Putamen (tissue), 1 donor: ENCODE results near the gene EBF3.

Experiments used
- DNase-seq: peaks from one replicate; pipeline ENCODE4 v3.0.0-alpha.2; 2016; ENCODE audit warnings: low spot score

Gene EBF3

DNA sequence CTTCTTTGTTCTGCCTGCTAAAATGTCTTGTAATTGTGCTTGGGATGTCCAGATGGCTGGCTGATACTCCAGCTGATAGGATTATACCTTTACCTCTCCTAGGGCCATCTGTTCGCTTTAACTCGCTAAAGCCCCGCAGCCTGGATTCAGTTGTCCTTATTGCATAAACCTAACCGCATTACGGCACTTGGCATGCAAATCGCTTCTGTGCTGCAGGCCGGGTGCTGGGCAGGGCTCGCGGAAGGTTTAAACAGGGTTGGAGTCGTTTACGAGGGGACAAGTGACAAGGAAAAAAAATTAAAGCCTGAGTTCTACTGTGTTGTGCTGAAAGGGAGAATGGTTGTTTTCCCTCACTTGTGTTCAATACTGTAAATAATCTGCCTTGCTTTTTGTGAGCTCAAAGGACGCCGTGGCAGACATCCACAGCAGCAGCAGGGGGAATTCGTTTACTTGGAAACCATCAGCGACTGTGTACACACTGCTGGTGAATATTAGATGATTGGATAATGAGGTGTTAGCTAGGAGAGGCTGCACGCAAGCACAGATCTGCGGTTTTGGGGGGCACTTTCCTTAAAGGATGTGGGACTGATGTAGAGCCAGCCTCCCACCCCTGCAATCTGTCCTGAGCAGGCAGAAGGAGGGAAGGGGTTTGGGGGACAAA is 93.0 kb downstream of the EBF3 start:
- no peak for DNase-seq

- DNase-seq = no peak
Observed at GRCh38 chr10:129870474-129870757, 93.7 kb downstream of the EBF3 start.

DNA sequence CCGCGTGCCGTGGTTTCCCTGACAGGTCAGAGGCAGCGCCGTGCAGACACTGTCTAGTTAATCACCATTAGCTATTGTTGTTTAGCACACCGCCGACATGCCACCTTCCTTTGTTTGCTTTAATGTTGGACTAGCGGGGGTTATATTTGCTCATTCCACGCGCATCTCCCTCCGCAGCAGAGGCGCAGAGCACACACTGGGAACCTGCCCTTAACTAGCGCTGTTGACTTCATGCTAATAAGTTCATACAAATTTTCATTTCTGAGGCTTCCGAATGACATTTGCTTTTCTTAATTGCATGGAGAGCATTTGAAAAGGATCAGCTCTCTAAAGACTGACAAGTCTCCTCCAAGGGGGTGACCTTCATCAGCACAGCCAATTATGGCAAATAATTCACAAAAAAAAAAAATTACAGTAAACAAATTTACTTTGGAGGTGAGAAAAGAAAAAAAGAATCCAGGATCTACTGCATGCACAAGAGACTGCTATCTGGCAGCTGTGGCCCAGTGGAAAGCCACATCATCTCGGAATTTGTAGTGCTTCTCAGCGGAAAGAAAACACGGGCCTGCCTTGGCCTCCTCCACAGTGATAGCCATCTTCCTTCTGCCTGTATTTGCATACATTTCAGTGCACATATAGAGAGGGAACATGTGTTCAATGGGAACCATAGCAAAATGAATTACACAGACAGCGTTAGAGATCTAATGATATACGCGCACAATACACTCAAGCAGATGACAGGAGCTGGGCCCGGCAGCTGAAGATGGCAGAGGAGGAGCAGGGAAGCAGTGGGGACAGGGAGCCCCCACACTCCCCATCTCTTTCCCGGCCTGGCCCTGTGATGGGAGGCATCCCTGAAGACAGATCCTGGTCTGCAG is 94.2 kb downstream of the EBF3 start:
- DNase-seq = no peak

DNA sequence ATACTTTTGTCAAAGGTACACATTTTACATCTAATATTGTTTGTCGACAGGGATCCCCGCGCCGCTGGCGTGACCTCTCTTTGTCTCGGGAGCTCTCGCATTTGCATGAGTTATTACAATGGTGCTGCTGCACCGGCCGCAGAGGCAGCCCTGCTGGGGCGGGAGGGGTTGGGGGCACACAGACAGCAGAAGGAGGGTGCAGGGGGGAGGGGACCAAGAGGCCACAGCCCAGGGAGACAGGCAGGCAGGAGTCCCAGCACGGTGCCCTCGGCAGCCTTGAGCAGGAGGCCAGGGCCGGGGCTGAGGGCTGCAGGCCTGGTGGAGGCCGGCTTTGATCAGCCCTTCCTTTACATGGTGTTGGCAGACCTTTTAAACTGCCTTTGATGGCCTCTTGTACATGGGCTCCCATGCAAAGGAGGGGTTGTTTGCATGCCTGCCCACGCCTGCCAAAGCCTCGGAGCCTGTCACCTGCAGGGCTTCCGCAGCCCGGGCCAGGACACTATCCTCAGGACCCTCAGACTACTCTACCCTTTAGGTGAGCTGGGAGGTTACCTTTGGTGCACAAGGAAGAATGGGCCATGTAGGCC is 95.5 kb downstream of the EBF3 start:
- no peak for DNase-seq

GRCh38 chr10:129867631-129868179 is 96.4 kb downstream of the EBF3 start:
- no peak for DNase-seq

- no peak for DNase-seq
Observed at GRCh38 chr10:129866894-129867293, 97.2 kb downstream of the EBF3 start.

GRCh38 chr10:129865960-129866359 is 98.1 kb downstream of the EBF3 start:
- no peak for DNase-seq

GRCh38 chr10:129865413-129865812 is 98.7 kb downstream of the EBF3 start:
- DNase-seq = no peak

DNA sequence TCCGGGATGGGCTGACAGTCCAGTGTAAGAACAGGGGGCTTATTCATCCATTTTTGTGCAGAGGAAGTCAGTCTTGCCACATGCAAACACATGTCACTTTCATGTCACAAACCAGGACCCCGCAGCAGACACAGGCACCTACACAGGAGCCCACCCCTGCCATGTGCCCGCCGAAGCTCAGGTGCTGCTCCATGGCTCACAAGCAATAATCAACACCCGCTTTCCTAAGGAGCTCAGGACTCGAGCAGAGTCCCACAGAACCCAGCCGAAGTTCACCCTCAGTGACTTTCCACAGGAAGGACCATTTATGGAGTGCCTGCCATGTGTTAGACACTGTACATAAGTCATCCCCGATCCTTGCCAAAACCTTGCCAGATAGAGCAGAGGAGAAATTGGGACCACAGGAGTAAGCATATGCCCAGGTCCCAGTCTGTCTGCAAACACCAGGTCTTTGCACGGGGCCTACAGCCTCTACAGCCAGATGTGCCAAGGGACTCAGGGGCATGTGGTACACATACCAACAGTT is 99.4 kb downstream of the EBF3 start:
- DNase-seq = no peak

- no peak for DNase-seq
Observed at GRCh38 chr10:129864082-129864481, 100.0 kb downstream of the EBF3 start.

DNA sequence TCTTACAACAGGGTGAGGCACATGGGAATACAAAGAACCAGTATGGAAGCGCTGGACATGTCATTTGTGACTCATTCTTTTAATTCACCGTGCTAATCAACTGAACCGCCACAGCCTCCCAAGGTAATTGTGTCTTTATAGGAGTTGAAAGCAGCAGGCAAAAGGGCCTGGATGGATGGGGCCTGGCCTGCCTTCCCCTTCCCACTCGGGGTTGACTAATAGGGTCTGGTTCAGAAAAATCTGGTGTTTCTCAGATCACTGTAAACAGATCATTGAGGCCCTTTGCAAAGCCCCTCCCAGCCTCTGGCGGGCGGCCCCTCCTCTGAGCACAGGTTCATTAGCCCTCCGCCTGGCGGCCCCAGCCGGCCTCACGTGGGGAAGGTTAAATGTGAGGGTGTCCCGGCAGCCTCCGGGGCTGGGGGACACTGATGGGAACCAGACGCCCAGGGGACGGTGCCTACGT is 100.8 kb downstream of the EBF3 start:
- DNase-seq = no peak

DNA sequence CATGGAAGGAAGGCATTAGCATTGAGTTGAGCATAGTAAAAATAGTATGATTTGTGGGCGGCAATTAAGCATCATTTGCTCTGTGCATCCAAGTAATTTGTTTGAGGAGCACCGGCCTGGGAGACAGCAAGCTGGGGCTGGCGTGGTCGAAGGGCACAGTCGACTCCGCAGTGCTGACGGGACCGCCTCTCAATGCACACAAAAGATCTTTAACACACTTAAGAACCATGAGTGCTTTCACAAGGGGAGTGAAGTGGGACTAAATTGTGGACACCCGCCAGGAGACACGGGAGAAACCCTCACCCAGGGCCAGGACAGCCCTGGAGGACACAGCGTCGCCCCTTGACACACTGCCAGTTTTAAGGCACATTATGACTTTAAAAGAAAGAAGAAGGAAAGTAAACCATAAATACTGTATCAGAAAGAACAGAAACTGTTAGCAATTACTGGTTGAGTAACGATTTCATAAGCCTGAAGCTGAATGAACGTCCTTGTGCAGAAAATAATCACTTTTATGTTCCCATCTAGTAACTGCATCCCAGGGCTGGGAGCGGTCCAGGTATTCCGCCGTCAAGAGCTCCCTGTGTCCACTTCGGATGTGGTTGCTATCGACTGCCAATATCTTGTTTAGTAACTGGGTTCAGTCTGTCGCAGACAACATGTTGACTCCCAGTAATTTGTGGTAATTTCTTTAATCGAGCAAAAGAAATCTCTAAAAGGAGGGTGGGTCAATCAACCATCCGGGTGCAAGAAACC is 102.1 kb downstream of the EBF3 start:
- no peak for DNase-seq

DNA sequence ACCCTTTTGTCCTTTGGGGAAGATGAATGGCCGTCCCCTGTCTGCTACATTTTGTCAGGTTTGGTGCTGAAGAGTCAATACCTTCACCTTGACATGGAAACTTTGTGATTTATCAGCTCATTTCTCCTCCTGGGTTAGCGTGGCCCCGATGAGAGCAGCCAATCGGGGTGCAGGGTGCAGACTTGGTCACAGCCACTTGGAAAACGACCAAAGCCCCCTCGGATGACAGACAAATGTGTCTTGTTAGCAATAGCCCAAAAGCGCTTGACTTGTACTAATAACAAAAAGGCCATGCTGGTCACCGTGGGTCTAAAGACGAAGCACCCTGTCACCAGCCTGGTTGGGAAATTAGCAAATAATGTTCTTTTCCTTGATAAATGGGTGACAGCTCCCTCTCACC is 103.7 kb downstream of the EBF3 start:
- no peak for DNase-seq

- DNase-seq = no peak
Observed at GRCh38 chr10:129859536-129859935, 104.5 kb downstream of the EBF3 start.

DNA sequence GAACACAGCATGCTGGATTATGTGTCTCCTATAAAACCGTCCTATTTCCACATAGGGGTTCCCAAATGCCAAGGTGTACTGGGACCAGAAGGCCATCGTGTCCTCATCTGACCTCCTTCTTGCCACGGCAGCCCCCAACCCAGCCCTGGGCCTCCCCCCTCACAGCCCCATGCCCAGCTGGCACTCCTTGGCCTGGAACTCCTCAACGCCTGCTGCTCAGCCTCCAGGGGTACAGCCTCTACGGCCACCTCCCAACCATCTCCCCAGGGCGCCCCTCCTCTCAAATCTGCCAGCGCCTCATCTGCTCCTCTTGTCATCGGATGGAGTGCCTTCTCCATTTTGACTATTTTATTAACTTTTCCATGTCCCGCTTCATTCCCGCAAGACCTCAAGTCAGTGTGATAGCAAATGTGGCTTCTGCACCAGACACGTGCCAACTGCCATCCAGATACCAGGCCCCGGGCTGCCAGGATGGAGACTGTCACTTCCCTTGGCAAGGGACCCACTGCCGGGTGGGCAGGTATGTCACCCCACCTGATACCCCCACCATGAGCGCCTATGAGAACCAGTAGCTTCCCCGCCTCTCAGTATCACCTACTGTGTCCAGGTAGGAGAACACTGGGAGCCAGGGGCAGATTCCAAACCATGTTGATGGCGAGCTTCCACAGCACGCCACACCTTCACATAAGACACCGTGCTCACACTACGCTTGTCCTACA is 106.7 kb downstream of the EBF3 start:
- no peak for DNase-seq

GRCh38 chr10:129855836-129856563 is 108.1 kb downstream of the EBF3 start:
- DNase-seq = no peak

- no peak for DNase-seq
Observed at GRCh38 chr10:129854796-129855705, 109.0 kb downstream of the EBF3 start.

GRCh38 chr10:129854158-129854557 is 109.9 kb downstream of the EBF3 start:
- DNase-seq = no peak

GRCh38 chr10:129853562-129853903 is 110.5 kb downstream of the EBF3 start:
- no peak for DNase-seq
